DOHH2 (cell line): ENCODE measurements around the gene ERRFI1.

Experiments used
- CTCF ChIP-seq: fragments of 200-600 bp; sonication (generic); IDR thresholded peaks from one replicate; pipeline ENCODE4 v1.5.1; 2014; ENCODE audit warnings: antibody characterized with exemption, mild to moderate bottlenecking, low read depth, low read length; ENCODE audit not compliant: poor library complexity, severe bottlenecking
- EZH2phosphoT487 ChIP-seq: fragments of 200-600 bp; sonication (generic); IDR thresholded peaks from 2 replicates; pipeline ENCODE4 v1.6.1; 2017; ENCODE audit warnings: borderline replicate concordance, mild to moderate bottlenecking, antibody characterized with exemption, low read length, moderate library complexity, mixed read lengths

GRCh38 chr1:8014381-8014988 lies 11.6 kb downstream of the ERRFI1 start:
- no peak for TF ChIP-seq CTCF
- no peak for TF ChIP-seq EZH2phosphoT487
